ENCODE data around the gene PLXNA4. TPM values are rescaled to one million over a fixed set of nuclear protein-coding genes. Genes with fewer than 3 reads are reported as not detected.

The PLXNA4 gene
- total RNA-seq, 1 experiment from 2014 or later: 0.10 TPM

DNA sequence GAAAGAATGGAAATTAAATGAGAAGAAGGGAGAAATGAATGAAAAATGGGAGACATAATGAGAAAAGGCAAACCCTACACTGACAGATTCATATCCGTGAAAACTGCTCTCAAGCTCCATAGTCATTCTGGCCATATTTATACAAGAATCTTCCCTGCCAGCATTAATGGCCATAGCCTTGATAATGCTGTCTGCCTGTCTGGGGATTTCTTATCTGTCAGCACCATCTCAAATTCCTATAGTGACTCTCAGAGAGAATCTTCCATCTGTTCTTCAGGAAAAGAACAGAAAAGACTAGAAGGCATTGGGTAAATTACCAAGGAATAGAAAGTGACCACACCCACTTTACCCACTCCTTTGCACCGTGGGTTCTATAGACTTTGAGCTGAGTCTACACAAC, 295.9 kb downstream of the PLXNA4 start:
- DNase-seq (ENCODE audit: low read depth, low spot score) (no peak), ATAC-seq (no peak)
- intact Hi-C loops (cut with micrococcal nuclease; ENCODE audit: unreplicated experiment) (no loop called here), in situ Hi-C loops (cut with HindIII; ENCODE audit: low pct_unique_long_range_greater_than_20kb, low sequenced_read_pairs) (no loop called here)
- Histone ChIP-seq H3K9me3 (ENCODE audit: control insufficient read depth, insufficient read depth, low read depth, low read length) (no peaks in the 10 kb centered on the region), H3K36me3 (ENCODE audit: control insufficient read depth, insufficient read depth, low read length) (no peaks in the 10 kb centered on the region), H3K4me1 (ENCODE audit: control insufficient read depth, insufficient read depth, low read length) (no peaks in the 10 kb centered on the region), H3K4me3 (ENCODE audit: low read depth in 2 of 2, low read length in 2 of 2) (no peak overlapping the region), H3K27me3 (ENCODE audit: control insufficient read depth, insufficient read depth, low read length) (peaks cover 2% of the 10 kb centered on the region; the same call in 1 of the 2 replicates), H3K27ac (ENCODE audit: low read length) (no peak overlapping the region)
- TF ChIP-seq SIN3A (IDR thresholded peaks at IDR 0.05; ENCODE audit: borderline replicate concordance, insufficient read depth, low read depth, low read length) (no peak), POLR2AphosphoS5 (IDR thresholded peaks at IDR 0.05; ENCODE audit: low read depth, low read length) (no peak), TCF7L2 (IDR thresholded peaks at IDR 0.05; ENCODE audit: low read depth, low read length) (no peak)
- TF ChIP-seq, protein P1, sequence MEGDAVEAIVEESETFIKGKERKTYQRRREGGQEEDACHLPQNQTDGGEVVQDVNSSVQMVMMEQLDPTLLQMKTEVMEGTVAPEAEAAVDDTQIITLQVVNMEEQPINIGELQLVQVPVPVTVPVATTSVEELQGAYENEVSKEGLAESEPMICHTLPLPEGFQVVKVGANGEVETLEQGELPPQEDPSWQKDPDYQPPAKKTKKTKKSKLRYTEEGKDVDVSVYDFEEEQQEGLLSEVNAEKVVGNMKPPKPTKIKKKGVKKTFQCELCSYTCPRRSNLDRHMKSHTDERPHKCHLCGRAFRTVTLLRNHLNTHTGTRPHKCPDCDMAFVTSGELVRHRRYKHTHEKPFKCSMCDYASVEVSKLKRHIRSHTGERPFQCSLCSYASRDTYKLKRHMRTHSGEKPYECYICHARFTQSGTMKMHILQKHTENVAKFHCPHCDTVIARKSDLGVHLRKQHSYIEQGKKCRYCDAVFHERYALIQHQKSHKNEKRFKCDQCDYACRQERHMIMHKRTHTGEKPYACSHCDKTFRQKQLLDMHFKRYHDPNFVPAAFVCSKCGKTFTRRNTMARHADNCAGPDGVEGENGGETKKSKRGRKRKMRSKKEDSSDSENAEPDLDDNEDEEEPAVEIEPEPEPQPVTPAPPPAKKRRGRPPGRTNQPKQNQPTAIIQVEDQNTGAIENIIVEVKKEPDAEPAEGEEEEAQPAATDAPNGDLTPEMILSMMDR (IDR thresholded peaks at IDR 0.05): no peak
- TF ChIP-seq, protein P2, sequence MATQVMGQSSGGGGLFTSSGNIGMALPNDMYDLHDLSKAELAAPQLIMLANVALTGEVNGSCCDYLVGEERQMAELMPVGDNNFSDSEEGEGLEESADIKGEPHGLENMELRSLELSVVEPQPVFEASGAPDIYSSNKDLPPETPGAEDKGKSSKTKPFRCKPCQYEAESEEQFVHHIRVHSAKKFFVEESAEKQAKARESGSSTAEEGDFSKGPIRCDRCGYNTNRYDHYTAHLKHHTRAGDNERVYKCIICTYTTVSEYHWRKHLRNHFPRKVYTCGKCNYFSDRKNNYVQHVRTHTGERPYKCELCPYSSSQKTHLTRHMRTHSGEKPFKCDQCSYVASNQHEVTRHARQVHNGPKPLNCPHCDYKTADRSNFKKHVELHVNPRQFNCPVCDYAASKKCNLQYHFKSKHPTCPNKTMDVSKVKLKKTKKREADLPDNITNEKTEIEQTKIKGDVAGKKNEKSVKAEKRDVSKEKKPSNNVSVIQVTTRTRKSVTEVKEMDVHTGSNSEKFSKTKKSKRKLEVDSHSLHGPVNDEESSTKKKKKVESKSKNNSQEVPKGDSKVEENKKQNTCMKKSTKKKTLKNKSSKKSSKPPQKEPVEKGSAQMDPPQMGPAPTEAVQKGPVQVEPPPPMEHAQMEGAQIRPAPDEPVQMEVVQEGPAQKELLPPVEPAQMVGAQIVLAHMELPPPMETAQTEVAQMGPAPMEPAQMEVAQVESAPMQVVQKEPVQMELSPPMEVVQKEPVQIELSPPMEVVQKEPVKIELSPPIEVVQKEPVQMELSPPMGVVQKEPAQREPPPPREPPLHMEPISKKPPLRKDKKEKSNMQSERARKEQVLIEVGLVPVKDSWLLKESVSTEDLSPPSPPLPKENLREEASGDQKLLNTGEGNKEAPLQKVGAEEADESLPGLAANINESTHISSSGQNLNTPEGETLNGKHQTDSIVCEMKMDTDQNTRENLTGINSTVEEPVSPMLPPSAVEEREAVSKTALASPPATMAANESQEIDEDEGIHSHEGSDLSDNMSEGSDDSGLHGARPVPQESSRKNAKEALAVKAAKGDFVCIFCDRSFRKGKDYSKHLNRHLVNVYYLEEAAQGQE (IDR thresholded peaks at IDR 0.05; ENCODE audit: insufficient read depth in 1 of 2, low read depth in 2 of 2, low read length in 1 of 2): no peak
- CTCF ChIA-PET: no interaction called here
- BruUV-seq (replicated peaks): no TSS peak
- POLR2A ChIA-PET: no interaction called here

DNA sequence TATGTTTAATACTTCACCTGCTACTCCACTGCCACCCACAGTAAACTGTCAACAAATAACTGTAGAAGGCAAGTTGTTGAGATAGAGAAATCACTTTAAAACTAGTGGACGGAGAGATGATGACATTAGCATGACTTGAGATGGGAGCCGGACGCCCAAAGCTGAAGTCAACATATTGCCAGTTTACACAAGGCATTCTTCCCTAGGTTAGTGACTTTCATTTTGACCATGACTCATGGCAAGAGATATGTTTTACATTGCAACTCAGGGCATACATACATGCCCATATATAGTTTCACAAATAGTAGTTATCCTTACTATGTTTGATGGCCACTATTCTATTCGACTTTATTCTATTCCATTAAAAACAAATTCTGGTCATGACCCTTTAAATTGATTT, 296.6 kb downstream of the PLXNA4 start:
- ChIA-PET CTCF (no interaction called here), POLR2A (no interaction called here)
- intact Hi-C loops (cut with micrococcal nuclease; ENCODE audit: unreplicated experiment): no loop called here
- in situ Hi-C loops (cut with HindIII; ENCODE audit: low pct_unique_long_range_greater_than_20kb, low sequenced_read_pairs): no loop called here
- Histone ChIP-seq H3K9me3 (ENCODE audit: control insufficient read depth, insufficient read depth, low read depth, low read length) (no peaks in the 10 kb centered on the region), H3K27ac (ENCODE audit: low read length) (no peak overlapping the region), H3K36me3 (ENCODE audit: control insufficient read depth, insufficient read depth, low read length) (no peaks in the 10 kb centered on the region), H3K4me1 (ENCODE audit: control insufficient read depth, insufficient read depth, low read length) (no peaks in the 10 kb centered on the region), H3K4me3 (ENCODE audit: low read depth in 2 of 2, low read length in 2 of 2) (no peak overlapping the region), H3K27me3 (ENCODE audit: control insufficient read depth, insufficient read depth, low read length) (peaks cover 2% of the 10 kb centered on the region; the same call in 1 of the 2 replicates)
- TF ChIP-seq POLR2AphosphoS5 (IDR thresholded peaks at IDR 0.05; ENCODE audit: low read depth, low read length): no peak
- TF ChIP-seq, protein P2 (IDR thresholded peaks at IDR 0.05; ENCODE audit: insufficient read depth in 1 of 2, low read depth in 2 of 2, low read length in 1 of 2): no peak
- TF ChIP-seq, protein P1 (IDR thresholded peaks at IDR 0.05): no peak
- no TSS peak for BruUV-seq (replicated peaks)
- DNase-seq (ENCODE audit: low read depth, low spot score): no peak
- ATAC-seq: no peak

All from Panc1 (cell line).